Vagina (tissue), 2 donors: ENCODE data around the gene BLMH. TPM values are rescaled to one million over a fixed set of nuclear protein-coding genes. Genes with fewer than 3 reads are reported as not detected.

ENCODE experiments used
- DNase-seq, 2 donors: peaks; one replicate each; pipeline ENCODE4 v3.0.0-alpha.2; 2017; ENCODE audit errors: extremely low spot score in 2 of 2
- H3K27ac ChIP-seq: fragments of 200-600 bp; sonication (generic); one replicate; pipeline ENCODE4 v1.5.1; 2019
- H3K27me3 ChIP-seq: fragments of 200-600 bp; sonication (generic); one replicate; pipeline ENCODE4 v1.5.1; 2019
- H3K36me3 ChIP-seq, 2 donors: fragments of 200-600 bp; sonication (generic); one replicate each; pipeline ENCODE4 v1.5.1; 2017 to 2019
- H3K4me1 ChIP-seq: fragments of 200-600 bp; sonication (generic); one replicate; pipeline ENCODE4 v1.5.1; 2019
- H3K4me3 ChIP-seq, 2 donors: fragments of 200-600 bp; sonication (generic); 1 replicate in 1 of 2; 2 replicates in 1 of 2; pipeline ENCODE4 v1.5.1; 2016 to 2019
- H3K9me3 ChIP-seq: fragments of 200-600 bp; sonication (generic); one replicate; pipeline ENCODE4 v1.5.1; 2019
- POLR2A ChIP-seq, 2 donors: fragments of 450-650 bp; IDR thresholded peaks; one replicate each; pipeline ENCODE4 v1.6.1; 2017; ENCODE audit warnings: antibody characterized with exemption in 2 of 2, mild to moderate bottlenecking in 2 of 2, moderate library complexity in 2 of 2
- POLR2AphosphoS5 ChIP-seq, 2 donors: sonication (generic); formaldehyde crosslinking; IDR thresholded peaks; one replicate each; pipeline ENCODE4 v1.9.0; 2017; ENCODE audit warnings: antibody characterized with exemption in 2 of 2, mild to moderate bottlenecking in 2 of 2, low read depth in 1 of 2; ENCODE audit not compliant: insufficient read depth in 1 of 2
- intact Hi-C: fragments of 100-400 bp; cut with DNase I; formaldehyde crosslinking; loops from one replicate; pipeline ENCODE4 v1.15.1; 2023
- total RNA-seq: library from RNA; depleted of rRNA; stranded (reverse); fragments of >200 nt; gene quantifications from one replicate; pipeline ENCODE4 v1.2.3, GENCODE V29; 2016
- TF ChIP-seq, protein P1 (sequence below), 3 experiments: fragments of 450-650 bp in 2 of 3; fragments of 200-600 bp in 1 of 3; sonication (generic) in 1 of 3; IDR thresholded peaks; one replicate each; pipeline ENCODE4 v1.5.1; 2017 to 2019; ENCODE audit warnings: antibody characterized with exemption in 3 of 3, mild to moderate bottlenecking in 2 of 3, moderate library complexity in 2 of 3

BLMH gene
- total RNA-seq, 1 donor from 2014 or later = 44.2 TPM

DNA sequence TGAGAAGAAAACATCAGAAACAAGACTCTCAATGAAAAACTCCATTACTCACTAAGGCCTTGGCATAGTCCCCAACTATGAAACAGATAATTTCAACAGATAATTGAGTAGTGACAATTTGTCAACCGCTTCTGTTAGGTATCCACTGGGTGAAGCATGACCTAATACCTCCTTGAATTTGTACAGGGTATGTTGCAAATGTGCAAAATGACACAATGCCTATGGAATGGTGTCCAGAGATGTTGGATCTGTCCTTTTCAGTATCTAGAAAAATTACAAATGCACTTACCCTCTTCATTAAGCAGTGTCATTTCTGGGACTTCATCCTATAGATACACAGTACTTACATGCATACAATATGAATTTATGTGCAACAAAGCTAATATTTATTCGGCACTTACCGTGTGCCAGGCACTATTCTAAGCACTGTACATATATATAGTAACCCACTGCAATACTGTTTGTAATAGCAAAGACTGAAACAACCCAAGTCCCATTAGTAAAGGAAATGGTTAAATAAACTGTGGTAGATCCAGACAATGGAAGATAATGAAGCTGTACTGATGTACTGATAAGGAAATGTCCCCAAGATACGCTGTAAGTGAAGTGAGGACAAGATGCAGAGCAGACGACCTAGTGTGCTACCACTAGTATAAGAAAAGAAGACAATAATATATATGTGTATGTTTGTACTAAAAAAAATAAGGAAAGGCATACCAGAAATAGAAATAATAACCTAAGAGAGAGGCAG, 34.8 kb downstream of the BLMH start:
- H3K27ac ChIP-seq = no peak overlapping the region
- TF ChIP-seq POLR2A (IDR thresholded peaks at IDR 0.05) = no peak
- TF ChIP-seq, protein P1, sequence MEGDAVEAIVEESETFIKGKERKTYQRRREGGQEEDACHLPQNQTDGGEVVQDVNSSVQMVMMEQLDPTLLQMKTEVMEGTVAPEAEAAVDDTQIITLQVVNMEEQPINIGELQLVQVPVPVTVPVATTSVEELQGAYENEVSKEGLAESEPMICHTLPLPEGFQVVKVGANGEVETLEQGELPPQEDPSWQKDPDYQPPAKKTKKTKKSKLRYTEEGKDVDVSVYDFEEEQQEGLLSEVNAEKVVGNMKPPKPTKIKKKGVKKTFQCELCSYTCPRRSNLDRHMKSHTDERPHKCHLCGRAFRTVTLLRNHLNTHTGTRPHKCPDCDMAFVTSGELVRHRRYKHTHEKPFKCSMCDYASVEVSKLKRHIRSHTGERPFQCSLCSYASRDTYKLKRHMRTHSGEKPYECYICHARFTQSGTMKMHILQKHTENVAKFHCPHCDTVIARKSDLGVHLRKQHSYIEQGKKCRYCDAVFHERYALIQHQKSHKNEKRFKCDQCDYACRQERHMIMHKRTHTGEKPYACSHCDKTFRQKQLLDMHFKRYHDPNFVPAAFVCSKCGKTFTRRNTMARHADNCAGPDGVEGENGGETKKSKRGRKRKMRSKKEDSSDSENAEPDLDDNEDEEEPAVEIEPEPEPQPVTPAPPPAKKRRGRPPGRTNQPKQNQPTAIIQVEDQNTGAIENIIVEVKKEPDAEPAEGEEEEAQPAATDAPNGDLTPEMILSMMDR (IDR thresholded peaks at IDR 0.05) = no peak
- intact Hi-C loops = no loop called here
- no peaks in the 10 kb centered on the region for H3K4me1 ChIP-seq
- peaks cover 0 to 59% of the 10 kb centered on the region in 2 donors for H3K36me3 ChIP-seq
- no peaks in the 10 kb centered on the region for H3K9me3 ChIP-seq
- no peak overlapping the region for H3K4me3 ChIP-seq
- DNase-seq = no peak
- H3K27me3 ChIP-seq = no peaks in the 10 kb centered on the region

DNA sequence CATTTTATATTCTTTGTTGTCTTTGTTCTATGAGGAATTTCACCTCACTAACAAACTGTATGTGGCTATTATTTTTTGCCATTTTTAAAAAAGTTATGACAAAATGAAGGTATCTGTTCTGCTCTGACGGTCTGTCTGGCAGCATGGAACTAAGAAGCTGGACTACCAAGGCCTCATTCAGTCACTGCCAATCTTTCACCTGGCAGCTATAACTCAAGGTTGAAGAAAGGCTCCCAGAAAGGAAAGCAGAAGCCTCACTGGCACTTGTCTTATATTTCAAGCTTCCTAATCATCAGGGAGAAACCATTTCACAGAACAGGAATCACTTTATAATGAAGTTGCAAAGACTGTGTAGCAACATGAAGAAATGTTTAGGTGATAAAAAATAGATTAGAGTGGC, 37.6 kb downstream of the BLMH start:
- intact Hi-C loops = no loop called here
- Histone ChIP-seq H3K9me3 (no peaks in the 10 kb centered on the region), H3K4me1 (no peaks in the 10 kb centered on the region), H3K27ac (no peak overlapping the region), H3K27me3 (no peaks in the 10 kb centered on the region), H3K36me3 (peaks cover 0 to 54% of the 10 kb centered on the region in 2 donors), H3K4me3 (no peak overlapping the region)
- TF ChIP-seq, protein P1 (IDR thresholded peaks at IDR 0.05) = no peak
- TF ChIP-seq POLR2A (IDR thresholded peaks at IDR 0.05) (no peak), POLR2AphosphoS5 (IDR thresholded peaks at IDR 0.05; ENCODE audit: insufficient read depth in 1 of 2, low read depth in 1 of 2) (no peak)
- no peak for DNase-seq

DNA sequence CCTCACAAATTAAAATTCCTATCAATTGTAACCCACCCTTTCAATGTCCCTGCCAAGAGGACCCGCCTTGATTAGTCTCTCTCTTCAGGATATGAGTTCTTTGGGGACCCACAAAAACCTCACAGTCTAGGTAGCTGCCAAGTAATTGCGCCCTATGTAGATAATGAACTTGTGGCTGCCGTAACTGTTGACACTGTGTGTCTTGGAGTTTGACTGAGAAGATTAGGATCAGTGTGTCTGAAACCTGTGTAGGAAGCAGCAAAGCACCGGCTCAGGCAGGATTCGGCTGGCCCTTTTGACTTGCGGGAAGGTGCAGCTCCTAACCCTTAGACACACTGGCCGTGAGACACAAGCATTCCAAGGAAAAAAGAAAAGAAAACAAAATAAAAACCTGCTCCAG, 38.4 kb downstream of the BLMH start:
- Histone ChIP-seq H3K4me3 (no peak overlapping the region), H3K4me1 (no peaks in the 10 kb centered on the region), H3K9me3 (no peaks in the 10 kb centered on the region), H3K27me3 (no peaks in the 10 kb centered on the region), H3K27ac (no peak overlapping the region), H3K36me3 (peaks cover 0 to 55% of the 10 kb centered on the region in 2 donors)
- TF ChIP-seq, protein P1 (IDR thresholded peaks at IDR 0.05) = no peak
- TF ChIP-seq POLR2A (IDR thresholded peaks at IDR 0.05) (no peak), POLR2AphosphoS5 (IDR thresholded peaks at IDR 0.05; ENCODE audit: insufficient read depth in 1 of 2, low read depth in 1 of 2) (no peak)
- no peak for DNase-seq
- intact Hi-C loops = no loop called here

DNA sequence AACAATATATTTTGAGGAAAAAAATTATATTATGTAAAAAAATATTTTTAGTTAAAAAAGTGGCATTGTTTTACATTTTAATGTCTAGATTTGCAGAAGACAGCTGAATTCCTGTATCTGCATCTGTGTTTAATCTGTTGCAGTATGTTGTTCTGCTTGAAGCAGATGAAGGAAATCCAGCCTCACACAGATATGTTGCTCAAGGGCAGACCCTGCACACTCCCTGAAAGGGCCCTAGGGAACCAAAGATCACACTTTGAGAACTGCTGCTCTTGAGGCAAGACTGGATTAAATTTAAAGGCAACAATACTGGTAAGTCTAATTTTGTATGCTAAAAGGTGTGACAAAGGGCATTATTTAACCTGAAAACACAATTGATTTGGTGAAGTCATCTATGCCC, 39.8 kb downstream of the BLMH start:
- Histone ChIP-seq H3K36me3 (peaks cover 0 to 54% of the 10 kb centered on the region in 2 donors), H3K27ac (no peak overlapping the region), H3K4me1 (no peaks in the 10 kb centered on the region), H3K4me3 (no peak overlapping the region), H3K9me3 (no peaks in the 10 kb centered on the region), H3K27me3 (no peaks in the 10 kb centered on the region)
- intact Hi-C loops = no loop called here
- no peak for DNase-seq
- TF ChIP-seq POLR2A (IDR thresholded peaks at IDR 0.05) (no peak), POLR2AphosphoS5 (IDR thresholded peaks at IDR 0.05; ENCODE audit: insufficient read depth in 1 of 2, low read depth in 1 of 2) (no peak)
- TF ChIP-seq, protein P1 (IDR thresholded peaks at IDR 0.05) = no peak

DNA sequence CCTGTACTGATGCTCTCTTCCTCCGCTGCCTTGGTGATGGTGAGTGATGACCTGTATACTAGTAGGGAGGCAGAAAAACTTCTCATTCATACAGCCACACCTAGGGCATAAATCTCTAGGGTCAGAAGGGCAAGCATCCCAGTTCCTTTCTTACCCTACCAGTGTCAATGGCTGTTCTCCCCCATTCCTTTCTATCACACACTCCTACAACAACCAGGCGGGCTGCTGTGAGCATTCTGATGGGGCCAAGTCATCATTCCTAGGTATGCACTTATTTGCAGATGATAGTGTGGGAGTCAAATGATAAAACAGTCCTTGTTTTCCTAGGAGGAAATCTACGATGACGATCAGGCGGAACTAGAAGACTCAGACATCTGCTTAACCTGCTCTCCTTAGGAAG, 42.3 kb downstream of the BLMH start:
- H3K27ac ChIP-seq = no peak overlapping the region
- no peaks in the 10 kb centered on the region for H3K9me3 ChIP-seq
- no peaks in the 10 kb centered on the region for H3K27me3 ChIP-seq
- H3K4me3 ChIP-seq = no peak overlapping the region
- intact Hi-C loops = no loop called here
- TF ChIP-seq POLR2AphosphoS5 (IDR thresholded peaks at IDR 0.05; ENCODE audit: insufficient read depth in 1 of 2, low read depth in 1 of 2) = no peak
- TF ChIP-seq POLR2A (IDR thresholded peaks at IDR 0.05) = no peak
- TF ChIP-seq, protein P1 (IDR thresholded peaks at IDR 0.05) = no peak
- no peak for DNase-seq
- peaks cover 0 to 40% of the 10 kb centered on the region in 2 donors for H3K36me3 ChIP-seq
- H3K4me1 ChIP-seq = no peaks in the 10 kb centered on the region
